ENCODE data around the gene ZNF560.

- TF ChIP-seq, protein P1, sequence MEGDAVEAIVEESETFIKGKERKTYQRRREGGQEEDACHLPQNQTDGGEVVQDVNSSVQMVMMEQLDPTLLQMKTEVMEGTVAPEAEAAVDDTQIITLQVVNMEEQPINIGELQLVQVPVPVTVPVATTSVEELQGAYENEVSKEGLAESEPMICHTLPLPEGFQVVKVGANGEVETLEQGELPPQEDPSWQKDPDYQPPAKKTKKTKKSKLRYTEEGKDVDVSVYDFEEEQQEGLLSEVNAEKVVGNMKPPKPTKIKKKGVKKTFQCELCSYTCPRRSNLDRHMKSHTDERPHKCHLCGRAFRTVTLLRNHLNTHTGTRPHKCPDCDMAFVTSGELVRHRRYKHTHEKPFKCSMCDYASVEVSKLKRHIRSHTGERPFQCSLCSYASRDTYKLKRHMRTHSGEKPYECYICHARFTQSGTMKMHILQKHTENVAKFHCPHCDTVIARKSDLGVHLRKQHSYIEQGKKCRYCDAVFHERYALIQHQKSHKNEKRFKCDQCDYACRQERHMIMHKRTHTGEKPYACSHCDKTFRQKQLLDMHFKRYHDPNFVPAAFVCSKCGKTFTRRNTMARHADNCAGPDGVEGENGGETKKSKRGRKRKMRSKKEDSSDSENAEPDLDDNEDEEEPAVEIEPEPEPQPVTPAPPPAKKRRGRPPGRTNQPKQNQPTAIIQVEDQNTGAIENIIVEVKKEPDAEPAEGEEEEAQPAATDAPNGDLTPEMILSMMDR (IDR thresholded peaks at IDR 0.05): no peak
- TF ChIP-seq POLR2A (IDR thresholded peaks at IDR 0.05): no peak
These were observed 11.4 kb downstream of the ZNF560 start for GRCh38 chr19:9487016-9487415.
